ENCODE measurements around the gene ST7.

ST7 gene

GRCh38 chr7:117169907-117170306 is 216.6 kb downstream of the ST7 start:
- no peak for TF ChIP-seq CTCF (IDR thresholded peaks at IDR 0.05; ENCODE audit: unreplicated experiment in 3 of 3)
- peaks cover 4% of the 10 kb centered on the region for H3K4me1 Mint-ChIP-seq
- H3K4me3 Mint-ChIP-seq, result no peak overlapping the region
- no peaks in the 10 kb centered on the region for H3K27me3 Mint-ChIP-seq (ENCODE audit: low read depth)
- H3K36me3 Mint-ChIP-seq (ENCODE audit: low read depth), result peaks cover 17% of the 10 kb centered on the region
- H3K27ac Mint-ChIP-seq, result peak overlapping the region in 2 of 3 experiments; percentile 34 to 78
- H3K9me3 Mint-ChIP-seq, result no peaks in the 10 kb centered on the region

- Mint-ChIP-seq H3K27ac (no peak overlapping the region), H3K9me3 (no peaks in the 10 kb centered on the region), H3K27me3 (ENCODE audit: low read depth) (no peaks in the 10 kb centered on the region), H3K36me3 (ENCODE audit: low read depth) (peaks cover 17% of the 10 kb centered on the region), H3K4me3 (no peak overlapping the region), H3K4me1 (peaks cover 4% of the 10 kb centered on the region)
- no peak for TF ChIP-seq CTCF (IDR thresholded peaks at IDR 0.05; ENCODE audit: unreplicated experiment in 3 of 3)
Observed at GRCh38 chr7:117171106-117171505, 217.8 kb downstream of the ST7 start.

- Mint-ChIP-seq H3K27ac (no peak overlapping the region), H3K36me3 (ENCODE audit: low read depth) (peaks cover 17% of the 10 kb centered on the region), H3K9me3 (no peaks in the 10 kb centered on the region), H3K4me3 (no peak overlapping the region), H3K4me1 (peaks cover 4% of the 10 kb centered on the region), H3K27me3 (ENCODE audit: low read depth) (no peaks in the 10 kb centered on the region)
- no peak for TF ChIP-seq CTCF (IDR thresholded peaks at IDR 0.05; ENCODE audit: unreplicated experiment in 3 of 3)
Observed at GRCh38 chr7:117172283-117172682, 219.0 kb downstream of the ST7 start.

GRCh38 chr7:117173035-117173770 is 219.9 kb downstream of the ST7 start:
- no peak for TF ChIP-seq CTCF (IDR thresholded peaks at IDR 0.05; ENCODE audit: unreplicated experiment in 3 of 3)
- no peaks in the 10 kb centered on the region for H3K27me3 Mint-ChIP-seq (ENCODE audit: low read depth)
- no peak overlapping the region for H3K4me3 Mint-ChIP-seq
- H3K27ac Mint-ChIP-seq, result no peak overlapping the region
- peaks cover 4% of the 10 kb centered on the region for H3K4me1 Mint-ChIP-seq
- H3K9me3 Mint-ChIP-seq, result no peaks in the 10 kb centered on the region
- H3K36me3 Mint-ChIP-seq (ENCODE audit: low read depth), result peaks cover 17% of the 10 kb centered on the region

- Mint-ChIP-seq H3K9me3 (no peaks in the 10 kb centered on the region), H3K36me3 (ENCODE audit: low read depth) (peaks cover 14% of the 10 kb centered on the region), H3K27ac (peak overlapping the region in 1 of 3 experiments; percentile 73), H3K4me1 (no peaks in the 10 kb centered on the region), H3K27me3 (ENCODE audit: low read depth) (no peaks in the 10 kb centered on the region), H3K4me3 (no peak overlapping the region)
- TF ChIP-seq CTCF (IDR thresholded peaks at IDR 0.05; ENCODE audit: unreplicated experiment in 3 of 3), result no peak
Observed at GRCh38 chr7:117176206-117176605, 222.9 kb downstream of the ST7 start.

- Mint-ChIP-seq H3K9me3 (no peaks in the 10 kb centered on the region), H3K27me3 (ENCODE audit: low read depth) (no peaks in the 10 kb centered on the region)
Observed at GRCh38 chr7:117178600-117178999, 225.3 kb downstream of the ST7 start.

More at GRCh38 chr7:117178600-117178999, 225.3 kb downstream of the ST7 start:
- TF ChIP-seq CTCF (IDR thresholded peaks at IDR 0.05; ENCODE audit: unreplicated experiment in 3 of 3), result no peak
- H3K4me3 Mint-ChIP-seq, result no peak overlapping the region
- peaks cover 6% of the 10 kb centered on the region for H3K36me3 Mint-ChIP-seq (ENCODE audit: low read depth)
- H3K4me1 Mint-ChIP-seq, result no peaks in the 10 kb centered on the region
- H3K27ac Mint-ChIP-seq, result no peak overlapping the region

All from nephron (organoid).